M059J (cell line): ENCODE results near the gene ATP11A. TPM values are rescaled to one million over a fixed set of nuclear protein-coding genes. Genes with fewer than 3 reads are reported as not detected.
A peak's percentile ranks its signal among the peaks of the same experiment; 100 is the strongest.
"Not testable (repeated sequence)": the region's sequence is repeated elsewhere in the genome, so short reads cannot be mapped to it uniquely, and the experiment has no call there.

ENCODE experiments used
- DNase-seq: peaks from one replicate; pipeline ENCODE4 v3.0.0-alpha.2; 2012; ENCODE audit warnings: low read depth
- total RNA-seq: library from RNA; depleted of rRNA; stranded (reverse); fragments of >200 nt; shearing (Covaris generic); gene quantifications from 2 replicates; pipeline ENCODE4 v1.2.3, GENCODE V29; 2014

The ATP11A gene
- total RNA-seq, 1 experiment from 2014 or later: 6.0 TPM

DNA sequence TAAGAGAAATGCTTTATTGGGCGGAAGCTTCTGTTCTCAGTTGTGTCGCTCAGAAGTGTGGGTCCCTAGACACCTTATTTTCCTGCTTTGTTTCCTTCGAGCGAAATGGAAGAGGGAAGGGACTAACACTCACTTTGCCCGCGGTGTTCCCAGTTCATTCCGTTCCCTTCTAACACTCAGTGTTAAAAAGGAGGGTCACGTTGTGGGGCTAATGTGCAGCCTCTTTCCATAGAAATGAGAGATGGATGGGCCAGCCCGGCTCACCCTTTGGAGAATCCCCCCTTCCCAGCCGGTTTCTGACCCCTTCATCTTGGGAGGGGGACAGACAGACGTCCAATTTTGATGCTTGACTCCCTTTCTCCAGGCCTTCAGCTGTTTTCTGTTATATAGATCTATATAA is 2.3 kb downstream of the ATP11A start:
- DNase-seq: no peak

GRCh38 chr13:112692586-112692985 is 2.7 kb downstream of the ATP11A start:
- DNase-seq: no peak

- DNase-seq: peak; percentile 69
Observed at GRCh38 chr13:112693831-112694497, 4.1 kb downstream of the ATP11A start.

GRCh38 chr13:112695121-112695520 is 5.3 kb downstream of the ATP11A start:
- no peak for DNase-seq

DNA sequence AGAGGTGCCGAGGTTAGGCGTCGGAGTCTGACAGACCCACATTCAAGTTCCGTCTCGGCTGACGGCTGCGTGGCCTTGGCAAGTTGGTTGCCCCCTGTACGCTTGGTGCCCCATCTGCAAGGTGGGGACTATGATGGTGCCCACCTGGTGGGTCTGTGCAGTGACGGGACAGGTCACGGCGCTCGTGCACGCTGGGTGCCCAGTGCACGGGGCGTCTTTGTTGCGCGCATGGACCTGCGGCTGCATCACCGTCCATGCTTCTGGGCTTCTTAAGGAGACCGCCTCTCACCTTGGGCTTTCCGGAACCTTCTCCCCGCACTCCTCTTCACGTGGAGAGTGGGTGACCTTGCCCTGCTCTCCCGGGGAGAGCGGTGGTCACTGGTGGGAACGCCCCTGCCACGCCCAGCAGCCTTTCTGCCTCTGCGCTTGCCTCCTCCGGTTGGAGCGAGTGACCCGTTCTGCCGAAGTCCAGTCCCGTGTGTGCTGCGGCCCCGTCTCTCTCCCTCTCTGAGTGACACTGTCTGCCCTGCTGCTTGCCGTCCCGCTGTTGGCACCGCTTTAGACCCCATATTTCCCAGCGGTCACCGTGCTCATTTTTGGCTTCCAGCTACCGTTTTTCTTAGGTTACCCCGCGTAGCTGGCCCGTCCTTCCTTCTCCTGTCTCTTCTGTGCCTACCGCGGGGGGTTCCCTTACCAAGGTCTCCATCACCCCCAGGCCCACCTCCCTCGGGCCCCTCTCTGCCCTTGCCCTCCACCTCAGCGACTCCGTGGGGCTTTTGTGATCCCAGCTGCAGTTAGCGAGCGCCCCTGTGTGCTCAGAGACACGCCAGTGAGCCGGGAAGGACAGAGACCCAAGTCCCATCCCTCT is 6.4 kb downstream of the ATP11A start:
- DNase-seq: no peak

GRCh38 chr13:112696869-112697465 is 7.1 kb downstream of the ATP11A start:
- DNase-seq: no peak

DNA sequence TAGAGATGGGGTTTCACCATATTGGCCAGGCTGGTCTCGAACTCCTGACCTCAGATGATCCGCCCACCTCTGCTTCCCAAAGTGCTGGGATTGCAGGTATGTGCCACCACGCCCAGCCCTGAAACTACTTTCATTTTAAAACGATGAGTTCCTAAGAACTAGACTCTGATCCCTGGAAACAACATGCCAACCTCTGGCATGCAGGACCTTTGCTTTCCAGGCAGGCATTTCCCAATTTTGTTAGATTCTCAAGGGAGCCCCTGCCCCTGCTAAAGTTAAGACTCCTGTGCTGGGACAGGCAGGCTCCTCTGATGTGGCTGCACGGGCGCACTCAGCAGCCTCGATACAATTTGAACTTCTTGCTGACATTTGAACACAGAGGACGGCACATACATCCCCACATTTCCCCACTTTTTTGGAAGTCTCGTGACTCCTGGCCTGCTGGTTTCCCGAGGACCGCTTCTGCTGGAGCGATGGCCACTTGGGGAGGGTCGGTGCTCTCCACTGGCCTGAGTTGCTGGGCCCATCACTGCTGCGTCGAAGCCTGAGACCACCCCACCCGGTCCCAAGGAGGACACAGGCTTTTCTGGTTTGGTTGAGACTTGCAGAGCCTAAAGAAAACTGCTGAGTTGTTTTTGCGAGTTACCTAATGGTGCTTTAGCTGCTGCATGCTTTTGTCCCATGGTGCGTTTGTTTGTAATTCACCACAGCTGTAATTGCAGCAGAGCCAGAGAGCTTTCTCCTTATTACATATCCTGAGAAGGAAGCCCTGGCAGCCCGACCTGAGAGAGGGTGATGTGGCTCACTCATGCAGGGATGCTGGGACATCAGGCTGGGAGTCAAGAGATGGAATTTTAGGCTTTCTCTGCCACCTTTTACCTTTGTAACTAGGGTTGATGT is 8.2 kb downstream of the ATP11A start:
- no peak for DNase-seq

DNA sequence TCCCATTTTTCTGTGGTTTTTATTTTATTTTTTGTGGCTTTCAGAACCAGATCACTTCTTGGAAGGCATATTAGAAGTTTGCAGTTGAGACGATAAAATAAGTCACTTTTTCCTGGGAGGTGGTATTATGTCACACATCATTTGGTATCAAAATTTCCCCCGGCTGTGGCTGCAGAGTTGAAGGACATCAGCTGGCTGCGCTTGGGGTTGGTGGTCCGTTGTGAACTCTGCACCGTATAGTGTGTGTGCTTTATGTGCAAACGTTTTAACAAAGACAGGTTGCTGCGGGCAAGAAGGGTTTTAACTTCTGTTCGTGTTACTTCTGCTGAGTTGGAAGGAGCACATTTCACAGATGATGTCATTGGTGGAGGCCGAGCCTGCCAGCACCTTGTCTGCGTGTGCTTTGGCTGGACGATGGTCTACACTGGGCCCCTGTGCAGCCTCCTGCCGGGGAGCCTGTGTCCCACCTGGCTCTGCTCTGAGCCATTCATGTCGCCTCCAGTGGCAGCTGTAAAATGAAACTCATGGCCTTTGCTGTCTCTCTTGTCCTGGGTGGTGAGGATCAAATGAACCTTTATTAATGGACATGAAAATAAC is 9.6 kb downstream of the ATP11A start:
- DNase-seq: no peak

- no peak for DNase-seq
Observed at GRCh38 chr13:112700291-112701060, 10.6 kb downstream of the ATP11A start.

DNA sequence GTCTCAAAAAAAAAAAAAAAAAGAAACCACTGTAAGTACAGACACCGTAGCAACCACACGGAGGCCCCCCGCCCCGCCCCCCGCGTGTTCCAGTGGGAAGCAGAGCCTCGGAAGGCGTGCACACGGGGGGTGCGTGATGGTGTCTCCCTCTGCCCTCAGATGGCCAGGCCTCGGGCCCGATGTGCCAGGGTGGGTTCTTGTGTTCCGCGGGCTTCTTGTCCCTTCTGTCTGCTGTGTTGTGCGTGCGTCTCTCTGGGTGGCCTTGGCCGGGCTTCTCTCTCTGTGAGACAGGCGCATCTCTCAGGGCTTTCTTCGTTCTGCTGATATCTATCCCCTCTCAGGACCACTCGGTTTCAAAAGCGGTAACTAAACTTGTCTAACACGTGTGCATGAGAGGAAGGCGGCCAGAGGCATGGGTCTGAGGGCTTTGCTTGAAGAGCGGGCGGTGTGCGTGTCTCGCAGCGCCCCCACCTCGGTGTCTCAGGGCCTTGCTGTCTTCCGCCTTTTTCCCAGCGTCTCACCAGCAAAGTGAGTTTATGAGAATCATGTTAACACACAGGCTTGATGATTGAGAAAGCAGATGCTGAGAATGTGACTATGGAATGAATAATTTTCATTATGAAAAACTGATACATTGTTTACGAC is 12.6 kb downstream of the ATP11A start:
- no peak for DNase-seq

DNA sequence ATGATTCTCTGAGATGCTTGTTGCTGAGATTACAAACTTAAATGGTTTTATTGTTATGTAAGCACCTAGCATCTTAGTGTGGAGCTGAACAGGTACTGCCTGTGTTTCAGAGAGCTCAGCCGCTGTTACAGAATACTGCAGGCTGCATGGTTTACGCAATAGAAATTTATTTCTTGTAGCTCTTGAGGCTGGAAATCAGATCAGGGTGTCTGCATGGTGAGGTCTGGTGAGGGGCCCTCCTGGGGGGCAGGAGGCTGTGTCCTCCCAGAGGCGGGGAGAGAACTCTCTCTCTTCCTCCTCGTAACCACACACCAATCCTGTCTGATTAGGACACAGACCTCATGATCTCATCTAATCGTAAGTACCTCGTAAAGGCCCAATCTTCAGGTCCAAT is 13.1 kb downstream of the ATP11A start:
- DNase-seq: no peak

DNA sequence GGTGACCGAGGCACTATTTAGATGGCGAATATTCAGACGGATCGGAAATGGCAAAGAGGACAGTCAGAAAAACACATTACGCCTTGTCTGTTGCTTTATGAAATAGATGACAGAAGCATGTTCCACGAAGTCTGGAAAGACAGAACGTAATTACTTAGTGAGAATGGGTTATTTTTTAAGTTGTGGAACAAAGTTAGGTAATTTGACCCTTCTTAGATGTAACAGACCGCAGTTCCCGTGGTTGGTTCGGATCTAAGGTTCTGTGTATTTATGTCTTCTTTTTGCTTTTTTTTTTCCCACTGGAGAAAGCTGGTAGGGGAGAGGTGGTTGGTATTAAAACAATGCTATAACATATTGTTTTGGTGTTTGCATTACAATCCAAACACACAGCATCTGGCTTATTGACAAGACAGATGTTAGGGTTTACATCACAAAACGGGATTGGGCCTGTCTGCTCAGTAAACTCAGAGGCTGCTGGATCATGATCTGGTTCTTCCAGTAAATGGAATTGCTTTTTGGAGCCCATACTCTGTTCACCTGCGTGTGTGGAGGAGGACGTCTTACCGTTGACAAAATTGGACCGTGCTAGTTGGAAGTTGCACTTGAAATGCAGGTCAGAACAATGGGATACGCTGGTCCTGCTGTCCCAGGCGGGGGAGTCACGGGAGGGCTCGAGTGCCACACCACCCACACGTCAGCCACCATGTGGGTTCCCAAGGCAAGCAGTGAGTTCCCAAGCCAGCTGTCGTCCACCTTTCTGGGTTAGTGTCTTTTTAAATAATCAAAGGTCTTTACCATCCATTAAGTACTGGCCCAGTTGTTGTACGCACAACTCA is 13.8 kb downstream of the ATP11A start:
- DNase-seq: no peak

DNA sequence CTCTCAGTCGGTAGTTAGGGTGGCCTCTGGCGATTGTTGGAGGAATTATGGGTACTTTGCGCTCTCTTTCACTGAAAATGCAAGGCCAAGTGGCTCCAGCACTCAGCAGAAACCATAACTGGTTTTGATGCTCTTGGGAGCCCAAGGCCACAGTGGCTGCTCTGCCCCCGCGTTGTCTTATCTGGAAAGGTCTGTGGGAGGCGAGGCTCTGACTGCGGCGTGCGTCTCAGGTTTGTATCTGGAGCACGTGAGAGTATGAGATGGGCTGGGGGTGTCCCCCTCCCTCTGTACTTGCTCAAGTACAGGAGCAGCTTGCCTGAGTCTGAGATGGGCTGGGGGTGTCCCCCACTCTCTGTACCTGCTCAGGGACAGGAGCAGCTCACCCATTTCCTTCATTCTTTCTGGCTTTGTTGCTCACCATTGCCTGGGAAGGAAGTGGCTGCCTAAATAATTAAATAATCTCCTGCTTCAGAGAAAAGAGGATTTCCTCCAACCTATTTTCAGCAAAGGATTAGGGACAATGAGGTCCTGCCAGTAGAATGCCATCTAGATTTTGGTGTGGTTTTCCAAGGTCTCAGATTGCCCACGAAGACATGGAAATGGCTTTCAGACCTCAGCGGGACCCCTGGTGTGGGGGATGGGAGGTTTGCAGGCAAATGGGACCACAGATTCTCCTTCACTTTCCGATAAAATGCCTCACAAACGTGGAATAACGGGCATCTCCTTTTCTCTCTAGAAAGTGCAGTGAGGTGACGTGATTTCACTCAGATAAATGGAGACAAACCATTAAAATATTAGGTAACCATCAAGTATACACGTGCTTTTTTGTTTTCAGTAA is 14.7 kb downstream of the ATP11A start:
- no peak for DNase-seq

- no peak for DNase-seq
Observed at GRCh38 chr13:112705286-112705685, 15.4 kb downstream of the ATP11A start.

- no peak for DNase-seq
Observed at GRCh38 chr13:112706171-112706570, 16.3 kb downstream of the ATP11A start.

DNA sequence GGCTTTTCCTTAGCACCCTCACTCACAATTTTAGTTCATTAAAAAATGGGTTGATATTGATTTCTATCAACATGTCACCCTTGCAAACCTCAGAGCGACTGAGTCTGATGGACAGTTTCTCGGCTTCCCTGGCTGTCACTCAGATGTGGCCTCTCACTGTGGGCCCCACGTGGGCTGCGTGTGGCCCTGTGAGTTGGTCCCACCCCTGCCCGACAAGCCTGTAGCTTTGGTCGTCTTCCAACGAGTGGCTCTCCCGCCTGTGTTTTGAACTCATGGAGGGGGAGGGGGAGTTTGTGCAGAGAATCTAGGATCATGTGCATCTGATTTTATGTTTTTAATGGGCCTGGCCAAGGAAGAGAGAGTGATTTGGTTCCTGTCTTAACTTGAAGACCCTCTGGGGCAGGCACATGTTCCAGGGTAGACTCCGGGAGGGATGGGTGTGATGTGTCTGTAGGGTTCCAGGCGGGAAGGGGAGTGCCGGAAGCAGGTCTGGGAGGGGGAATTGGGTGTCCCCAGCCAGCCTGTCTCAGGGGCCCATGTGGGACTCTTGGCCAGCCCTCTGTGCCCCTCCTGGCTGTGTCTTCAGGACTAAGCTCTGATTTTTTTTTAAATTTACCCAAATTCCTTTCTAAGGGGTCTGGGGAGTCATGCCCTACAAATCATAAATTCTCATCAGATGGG is 18.9 kb downstream of the ATP11A start:
- DNase-seq: no peak

DNA sequence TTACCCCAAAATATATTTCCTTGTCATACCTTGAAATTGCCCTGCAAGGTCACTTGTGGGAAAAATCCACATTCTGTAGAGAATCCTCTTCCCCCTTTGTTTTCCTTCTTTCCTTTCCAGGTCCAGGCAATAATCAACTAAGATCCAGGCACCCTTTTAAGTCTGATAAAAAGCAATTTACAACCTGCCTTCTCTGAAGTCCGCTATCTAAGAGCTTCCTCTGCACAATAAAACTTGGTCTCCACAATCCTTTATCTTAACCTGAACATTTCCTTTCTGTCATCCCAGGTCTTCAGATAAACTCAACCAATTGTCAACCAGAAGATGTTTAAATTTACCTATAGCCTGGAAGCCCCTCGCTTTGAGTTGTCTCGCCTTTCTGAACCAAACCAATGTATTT is 19.5 kb downstream of the ATP11A start:
- DNase-seq: not testable (repeated sequence)
